Activated CD8-positive, alpha-beta memory T cell treated with anti-CD3 and anti-CD28 coated beads for 48 hours (primary cell): ENCODE results near the gene SIX1.

ENCODE experiments used
- DNase-seq, 3 experiments: peaks; one replicate each; pipeline ENCODE4 v3.0.0-alpha.2; 2020; ENCODE audit warnings: low read depth in 2 of 3, low spot score in 2 of 3

Gene SIX1

DNA sequence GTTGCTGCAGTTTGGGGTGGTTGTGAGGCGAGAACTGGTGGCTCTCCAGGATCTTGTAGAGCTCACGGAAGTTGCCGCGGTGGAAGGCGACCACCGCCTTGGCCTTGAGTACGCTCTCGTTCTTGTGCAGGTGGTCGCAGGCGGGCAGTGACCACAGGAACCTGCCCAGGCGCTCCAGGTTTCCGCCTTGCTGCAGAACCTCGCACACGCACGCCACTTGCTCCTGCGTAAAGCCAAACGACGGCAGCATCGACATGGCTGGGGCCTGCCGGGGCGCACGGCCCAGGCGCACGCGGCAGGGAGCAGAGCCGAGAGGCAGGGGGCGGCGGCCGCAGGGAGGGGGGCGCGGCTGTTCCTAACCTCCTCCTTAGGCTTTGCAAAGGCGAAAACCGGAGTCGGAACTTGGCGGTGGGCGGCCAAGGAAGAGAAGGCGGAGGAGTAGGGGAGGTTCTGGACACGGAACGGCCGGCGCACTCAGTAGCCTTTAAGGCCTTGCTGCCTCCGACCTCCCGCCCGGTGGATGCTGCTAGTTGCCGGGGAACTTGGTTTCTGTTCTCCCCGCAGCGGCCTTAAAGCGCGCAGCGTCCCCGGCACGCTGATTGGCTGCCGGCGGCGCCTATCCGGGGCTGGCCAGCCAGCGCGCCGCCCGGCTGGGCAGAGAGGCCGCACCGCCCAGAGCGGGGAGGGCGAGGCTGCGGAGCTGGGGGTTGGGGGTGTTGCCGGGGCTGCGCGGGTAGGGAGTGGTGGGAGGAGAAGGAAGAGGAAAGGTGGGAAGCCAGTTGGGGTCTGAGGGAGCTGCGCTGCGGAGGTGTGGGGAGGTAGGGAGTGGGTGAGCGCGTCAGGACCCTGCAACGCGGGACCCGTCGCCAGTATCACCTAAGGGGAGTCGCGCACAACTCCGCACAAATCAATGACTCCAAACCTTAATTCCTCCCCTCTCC is at the start of gene SIX1:
TSS of gene SIX1 (minus strand) at position 544 of the 941 bp plus-strand sequence. CDS start at position 256, 288 bp downstream.
- DNase-seq: no peak

DNA sequence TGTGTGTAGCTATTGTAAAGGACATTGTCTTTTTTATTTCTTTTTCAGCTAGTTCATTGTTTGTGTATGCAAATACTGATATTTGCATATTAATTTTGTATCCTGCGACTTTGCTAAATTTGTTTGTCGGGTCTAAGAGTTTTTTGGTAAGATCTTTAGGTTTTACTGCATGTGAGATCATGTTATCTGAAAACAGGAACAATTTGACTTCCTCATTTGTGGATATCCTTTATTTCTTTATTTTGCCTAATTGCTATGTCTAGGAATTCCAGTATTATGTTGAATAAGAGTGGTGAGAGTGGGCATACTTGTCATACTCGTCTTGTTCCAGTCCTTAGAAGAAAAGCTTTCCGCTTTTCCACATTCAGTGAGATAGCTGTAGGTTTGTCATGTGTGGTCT is 46.0 kb upstream of the SIX1 start:
- no peak for DNase-seq

DNA sequence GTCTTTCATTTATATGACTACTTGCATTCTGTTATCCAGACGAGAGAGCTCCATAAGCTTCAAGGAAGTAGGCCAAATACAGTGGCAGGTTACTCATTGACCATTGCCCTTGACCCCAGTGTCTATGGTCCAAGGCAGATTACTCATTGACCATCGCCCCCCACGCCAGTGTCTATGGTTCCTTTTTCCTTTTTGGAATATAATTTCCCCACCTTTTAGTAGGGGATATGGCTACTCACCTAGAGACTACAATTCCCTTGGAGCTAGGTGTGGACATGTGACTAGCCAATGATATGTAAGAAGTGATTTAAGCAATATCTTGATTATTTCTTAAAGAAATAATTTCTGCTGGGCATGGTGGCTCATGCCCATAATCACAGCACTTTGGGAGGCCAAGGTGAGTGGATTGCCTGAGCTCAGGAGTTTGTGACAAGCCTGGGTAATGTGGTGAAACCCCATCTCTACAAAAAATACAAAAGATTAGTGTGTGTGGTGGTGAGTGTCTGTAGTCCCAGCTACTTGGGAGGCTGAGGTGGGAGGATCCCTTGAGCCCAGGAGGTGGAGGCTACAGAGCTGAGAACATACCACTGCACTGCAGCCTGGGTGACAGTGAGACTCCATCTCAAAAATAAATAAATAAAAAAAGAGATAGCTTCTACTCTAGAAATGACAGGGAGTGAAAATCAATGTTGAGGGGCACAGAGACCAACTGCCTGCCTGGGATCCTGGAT is 42.3 kb upstream of the SIX1 start:
- DNase-seq: no peak

DNA sequence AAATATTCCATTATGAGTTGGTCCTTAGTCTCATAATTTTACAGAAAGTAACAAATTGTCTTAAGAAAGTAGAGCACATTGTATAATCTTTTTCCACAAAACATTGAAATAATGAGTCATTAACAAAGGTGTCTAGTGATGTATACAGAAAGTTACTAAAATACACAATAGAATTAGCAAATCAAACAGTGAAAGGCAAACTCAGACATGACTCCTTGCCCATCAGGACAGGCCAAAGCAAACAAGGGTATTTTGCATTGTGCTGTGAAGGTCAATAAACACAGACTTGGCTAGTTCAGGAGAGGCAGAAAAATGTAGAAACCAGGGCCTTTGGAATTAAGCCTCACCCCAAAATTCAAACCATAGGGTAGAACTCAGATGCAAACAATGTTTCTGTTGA is 37.6 kb upstream of the SIX1 start:
- no peak for DNase-seq

- no peak for DNase-seq
These were observed 34.9 kb upstream of the SIX1 start for GRCh38 chr14:60684203-60684602.

- DNase-seq: no peak
These were observed 32.0 kb upstream of the SIX1 start for GRCh38 chr14:60681271-60681670.

- no peak for DNase-seq
These were observed 31.2 kb upstream of the SIX1 start for GRCh38 chr14:60680511-60680910.

DNA sequence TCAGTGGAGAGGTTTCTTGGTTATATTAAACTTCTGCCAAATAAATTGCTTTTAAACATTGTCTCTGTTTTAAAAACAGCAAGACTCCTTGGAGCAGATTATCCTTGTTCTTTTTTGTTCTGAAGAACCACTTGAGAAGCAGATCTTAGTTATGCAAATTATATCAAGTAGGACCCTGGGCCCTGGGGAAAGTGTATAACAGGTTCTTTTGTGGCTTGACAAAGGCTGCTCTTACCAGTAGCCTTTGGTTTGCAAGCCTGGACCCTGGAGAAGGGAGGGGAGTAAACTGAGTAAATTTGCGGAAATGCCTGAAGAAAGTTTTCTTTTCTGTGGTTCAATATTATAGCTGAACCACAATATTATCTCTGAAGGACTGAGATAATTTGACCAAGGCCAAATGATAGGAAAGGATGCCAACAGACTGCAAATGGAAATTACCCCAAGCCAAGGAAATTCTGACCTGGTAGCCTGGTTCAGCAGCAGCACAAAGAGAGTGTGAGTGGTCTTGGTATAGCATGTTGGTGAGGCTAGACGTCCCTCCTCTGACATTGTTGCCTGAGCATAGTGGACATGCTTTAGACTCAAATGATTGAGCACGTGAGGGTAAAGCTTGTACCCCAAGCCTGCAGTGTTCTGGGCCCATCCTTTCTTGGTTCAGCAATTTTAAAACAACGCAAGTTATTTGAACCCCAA is 30.4 kb upstream of the SIX1 start:
- no peak for DNase-seq

GRCh38 chr14:60677701-60678100 is 28.4 kb upstream of the SIX1 start:
- no peak for DNase-seq

- no peak for DNase-seq
These were observed 21.7 kb upstream of the SIX1 start for GRCh38 chr14:60670989-60671388.

- no peak for DNase-seq
These were observed 19.3 kb upstream of the SIX1 start for GRCh38 chr14:60668431-60669112.

DNA sequence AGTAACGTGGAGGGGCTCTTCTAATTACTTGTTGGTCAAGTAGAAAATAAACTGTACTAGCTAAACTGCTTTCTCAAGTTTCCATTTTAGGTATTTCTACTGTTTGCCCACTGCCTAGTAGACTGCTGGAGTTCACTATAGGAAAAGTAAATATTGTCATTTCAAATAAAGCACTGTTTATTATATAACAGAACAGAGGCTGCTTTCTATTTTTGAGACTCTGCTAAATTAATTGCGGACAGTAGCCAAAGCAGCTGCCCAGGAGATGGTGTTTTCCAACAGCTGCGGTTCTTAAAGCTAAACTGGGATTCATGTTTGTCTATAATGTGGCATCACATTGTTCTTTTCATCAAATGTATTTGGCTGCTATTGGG is 15.9 kb upstream of the SIX1 start:
- DNase-seq: no peak

- DNase-seq: no peak
These were observed 13.7 kb upstream of the SIX1 start for GRCh38 chr14:60662982-60663381.

- DNase-seq: no peak
These were observed 12.4 kb upstream of the SIX1 start for GRCh38 chr14:60661721-60662120.

GRCh38 chr14:60658909-60659585 is 9.8 kb upstream of the SIX1 start:
- no peak for DNase-seq

DNA sequence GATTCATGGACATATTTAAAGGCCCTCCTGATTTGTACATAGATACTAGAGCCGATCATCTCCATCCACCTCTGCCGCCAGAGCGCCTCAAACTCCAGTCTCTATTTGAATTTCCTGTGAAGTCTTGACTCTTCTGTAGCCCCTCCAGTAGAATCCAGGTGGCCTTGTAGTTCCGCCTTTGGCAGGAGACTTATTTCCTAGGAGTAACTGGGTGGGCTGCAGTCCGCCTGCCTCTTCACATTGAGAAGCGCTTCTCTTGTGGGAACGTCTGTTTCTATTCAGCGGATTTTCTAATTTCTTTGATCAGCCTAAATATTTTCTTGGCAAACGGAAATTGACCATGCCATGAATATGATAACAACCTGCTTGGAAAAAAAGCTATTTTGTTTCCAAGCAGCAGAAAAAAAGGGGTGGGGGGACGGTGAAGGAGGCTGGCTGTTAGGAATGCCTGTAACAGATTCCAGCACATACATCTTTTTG is 9.0 kb upstream of the SIX1 start:
- DNase-seq: no peak

DNA sequence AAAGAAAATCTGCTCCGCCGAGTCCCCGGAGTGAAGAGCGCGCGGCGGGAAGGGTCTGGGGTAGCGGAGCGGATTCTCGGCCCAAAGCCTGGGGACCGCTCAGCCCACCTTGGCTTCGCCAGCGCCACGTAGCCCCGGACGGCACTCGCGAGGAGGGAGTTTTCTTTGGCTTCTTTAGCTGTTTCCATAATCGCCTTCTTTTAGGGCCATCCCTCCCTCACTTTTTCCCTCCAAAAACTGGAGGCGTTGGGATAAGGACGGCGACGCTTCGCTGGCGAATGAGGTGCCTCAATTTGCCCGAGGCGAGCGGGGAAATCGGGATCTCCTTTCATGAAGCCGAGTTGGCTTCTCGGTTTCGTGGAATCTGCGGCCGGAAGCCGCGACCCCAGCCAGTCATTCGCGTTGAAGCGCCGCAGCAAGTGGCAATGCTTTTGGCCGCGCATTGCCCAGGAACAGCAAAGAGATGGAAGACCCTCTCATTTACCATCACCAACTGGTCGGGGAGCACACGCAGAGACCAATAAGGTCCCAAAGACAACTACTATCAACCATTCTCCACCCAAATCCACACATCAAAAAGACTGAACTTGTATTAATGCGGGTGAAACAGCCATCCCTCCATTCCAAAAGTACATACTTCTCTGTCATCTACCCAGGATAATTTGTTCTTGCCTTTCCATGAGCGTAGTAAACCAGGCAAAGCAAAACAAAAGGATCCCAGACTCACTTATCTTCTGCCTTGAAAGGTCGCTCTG is 8.4 kb upstream of the SIX1 start:
- no peak for DNase-seq

GRCh38 chr14:60656686-60657455 is 7.6 kb upstream of the SIX1 start:
- peak in 1 of 3 experiments; percentile 11 for DNase-seq
